Parathyroid adenoma (tissue), 2 donors: Measurements from ENCODE around the gene PIN4.
"Not testable (repeated sequence)": the region's sequence is repeated elsewhere in the genome, so short reads cannot be mapped to it uniquely, and the experiment has no call there.

Experiments
- H2AFZ ChIP-seq: fragments of 300-600 bp; sonication (generic); one replicate; pipeline ENCODE4 v1.7.0; 2017; ENCODE audit warnings: antibody characterized with exemption, mild to moderate bottlenecking
- H3K27ac ChIP-seq: fragments of 300-600 bp; sonication (generic); one replicate; pipeline ENCODE4 v1.7.0; 2017
- H3K27me3 ChIP-seq: fragments of 300-600 bp; sonication (generic); one replicate; pipeline ENCODE4 v1.7.0; 2017; ENCODE audit warnings: low read length; ENCODE audit not compliant: control insufficient read depth, insufficient read depth
- H3K36me3 ChIP-seq: fragments of 300-600 bp; sonication (generic); one replicate; pipeline ENCODE4 v1.7.0; 2017; ENCODE audit warnings: low read length; ENCODE audit not compliant: control insufficient read depth, insufficient read depth
- H3K4me1 ChIP-seq: fragments of 300-600 bp; sonication (generic); one replicate; pipeline ENCODE4 v1.7.0; 2017; ENCODE audit warnings: control low read depth
- H3K4me2 ChIP-seq: fragments of 300-600 bp; sonication (generic); one replicate; pipeline ENCODE4 v1.7.0; 2017; ENCODE audit warnings: low read length
- H3K4me3 ChIP-seq: fragments of 300-600 bp; sonication (generic); one replicate; pipeline ENCODE4 v1.7.0; 2017; ENCODE audit warnings: low read depth, low read length
- H3K79me2 ChIP-seq: fragments of 300-600 bp; sonication (generic); one replicate; pipeline ENCODE4 v1.7.0; 2017; ENCODE audit warnings: control low read depth
- H3K9ac ChIP-seq: fragments of 300-600 bp; sonication (generic); one replicate; pipeline ENCODE4 v1.7.0; 2017; ENCODE audit warnings: mild to moderate bottlenecking
- H3K9me3 ChIP-seq: fragments of 300-600 bp; sonication (generic); one replicate; pipeline ENCODE4 v1.7.0; 2017; ENCODE audit warnings: low read length; ENCODE audit not compliant: control insufficient read depth
- CTCF ChIP-seq: fragments of 300-600 bp; sonication (generic); IDR thresholded peaks from one replicate; pipeline ENCODE4 v1.7.0; 2017; ENCODE audit warnings: antibody characterized with exemption, mild to moderate bottlenecking
- donor health status: primary hyperparathyroidism.

The PIN4 gene

GRCh38 chrX:72165551-72165950 lies 16.0 kb upstream of the PIN4 start:
- TF ChIP-seq CTCF = no peak
- no peak overlapping the region for H3K9ac ChIP-seq
- no peaks in the 10 kb centered on the region for H3K36me3 ChIP-seq
- H3K27ac ChIP-seq = no peak overlapping the region
- no peaks in the 10 kb centered on the region for H3K4me1 ChIP-seq
- no peaks in the 10 kb centered on the region for H3K79me2 ChIP-seq
- no peak overlapping the region for H3K4me2 ChIP-seq
- H3K27me3 ChIP-seq = no peaks in the 10 kb centered on the region
- no peak overlapping the region for H3K4me3 ChIP-seq
- H2AFZ ChIP-seq = no peak overlapping the region
- H3K9me3 ChIP-seq = no peaks in the 10 kb centered on the region

- Histone ChIP-seq H3K27me3 (no peaks in the 10 kb centered on the region), H3K4me3 (no peak overlapping the region), H3K4me2 (no peak overlapping the region), H3K79me2 (no peaks in the 10 kb centered on the region), H3K27ac (no peak overlapping the region), H3K9ac (no peak overlapping the region), H3K36me3 (no peaks in the 10 kb centered on the region), H3K4me1 (no peaks in the 10 kb centered on the region), H3K9me3 (no peaks in the 10 kb centered on the region), H2AFZ (no peak overlapping the region)
- no peak for TF ChIP-seq CTCF
Observed at GRCh38 chrX:72169008-72169728, 12.4 kb upstream of the PIN4 start.

- H3K79me2 ChIP-seq, H3K4me3 ChIP-seq, H3K27ac ChIP-seq, H3K36me3 ChIP-seq, H2AFZ ChIP-seq, H3K4me2 ChIP-seq, H3K9me3 ChIP-seq, H3K9ac ChIP-seq, H3K27me3 ChIP-seq, H3K4me1 ChIP-seq: not testable (repeated sequence)
Observed at GRCh38 chrX:72176289-72176688, 5.3 kb upstream of the PIN4 start.

GRCh38 chrX:72176981-72177380 lies 4.6 kb upstream of the PIN4 start:
- Histone ChIP-seq H3K9me3 (no peaks in the 10 kb centered on the region), H3K4me1 (no peaks in the 10 kb centered on the region), H3K4me3 (no peak overlapping the region), H3K9ac (no peak overlapping the region), H3K4me2 (no peak overlapping the region), H2AFZ (no peak overlapping the region), H3K36me3 (no peaks in the 10 kb centered on the region), H3K79me2 (peaks cover 4% of the 10 kb centered on the region), H3K27me3 (no peaks in the 10 kb centered on the region), H3K27ac (no peak overlapping the region)
- no peak for TF ChIP-seq CTCF

GRCh38 chrX:72180539-72180938 lies 1.0 kb upstream of the PIN4 start:
- Histone ChIP-seq H3K27ac (peak overlapping the region; percentile 85), H3K9ac (no peak overlapping the region)
- TF ChIP-seq CTCF = no peak

More at GRCh38 chrX:72180539-72180938, 1.0 kb upstream of the PIN4 start:
- Histone ChIP-seq H3K27me3 (no peaks in the 10 kb centered on the region), H3K79me2 (peaks cover 7% of the 10 kb centered on the region), H3K9me3 (no peaks in the 10 kb centered on the region), H3K4me3 (peak overlapping the region; percentile 79), H3K36me3 (no peaks in the 10 kb centered on the region), H3K4me2 (peak overlapping the region; percentile 73), H3K4me1 (no peaks in the 10 kb centered on the region), H2AFZ (peak overlapping the region; percentile 93)
